ENCODE measurements around the gene FAM200A.
"Not testable (repeated sequence)": the region's sequence is repeated elsewhere in the genome, so short reads cannot be mapped to it uniquely, and the experiment has no call there.

The FAM200A gene

GRCh38 chr7:99596408-99596955, 44.6 kb upstream of the FAM200A start:
- Histone ChIP-seq H3F3A (ENCODE audit: low read depth) (no peaks in the 10 kb centered on the region), H3K4me1 (ENCODE audit: insufficient read depth, low read length, poor library complexity, severe bottlenecking) (no peaks in the 10 kb centered on the region), H3K9ac (ENCODE audit: low read depth, low read length, poor library complexity, severe bottlenecking) (no peak overlapping the region), H3K36me3 (ENCODE audit: insufficient read depth, low read length) (no peaks in the 10 kb centered on the region), H3K27me3 (ENCODE audit: insufficient read depth, low read length, poor library complexity, severe bottlenecking) (no peaks in the 10 kb centered on the region), H3K4me2 (ENCODE audit: low read depth, low read length, poor library complexity, severe bottlenecking) (no peak overlapping the region), H3K9me2 (replicated peaks; ENCODE audit: low read depth, low read length) (no peaks in the 10 kb centered on the region), H2AFZ (ENCODE audit: low read length) (no peak overlapping the region), H3K4me3 (ENCODE audit: low read length, poor library complexity, severe bottlenecking) (no peak overlapping the region), H4K20me1 (ENCODE audit: insufficient read depth, low read length, poor library complexity, severe bottlenecking) (no peaks in the 10 kb centered on the region), H3K9me3 (ENCODE audit: insufficient read depth, low read depth, low read length) (no peaks in the 10 kb centered on the region), H3K79me2 (ENCODE audit: insufficient read depth, low read length) (no peaks in the 10 kb centered on the region)
- TF ChIP-seq CTCF (conservative IDR thresholded peaks at IDR 0.05; ENCODE audit: low read length) (no peak), EZH2phosphoT487 (IDR thresholded peaks at IDR 0.05; ENCODE audit: borderline replicate concordance) (no peak)

GRCh38 chr7:99594948-99595745, 43.2 kb upstream of the FAM200A start:
- TF ChIP-seq CTCF (conservative IDR thresholded peaks at IDR 0.05; ENCODE audit: low read length) = no peak
- no peak for TF ChIP-seq EZH2phosphoT487 (IDR thresholded peaks at IDR 0.05; ENCODE audit: borderline replicate concordance)
- H3F3A ChIP-seq (ENCODE audit: low read depth) = no peaks in the 10 kb centered on the region
- H3K79me2 ChIP-seq (ENCODE audit: insufficient read depth, low read length) = no peaks in the 10 kb centered on the region
- no peaks in the 10 kb centered on the region for H3K9me3 ChIP-seq (ENCODE audit: insufficient read depth, low read depth, low read length)
- H4K20me1 ChIP-seq (ENCODE audit: insufficient read depth, low read length, poor library complexity, severe bottlenecking) = no peaks in the 10 kb centered on the region
- no peak overlapping the region for H3K4me3 ChIP-seq (ENCODE audit: low read length, poor library complexity, severe bottlenecking)
- no peaks in the 10 kb centered on the region for H3K9me2 ChIP-seq (replicated peaks; ENCODE audit: low read depth, low read length)
- no peak overlapping the region for H3K4me2 ChIP-seq (ENCODE audit: low read depth, low read length, poor library complexity, severe bottlenecking)
- H3K4me1 ChIP-seq (ENCODE audit: insufficient read depth, low read length, poor library complexity, severe bottlenecking) = no peaks in the 10 kb centered on the region
- H3K27me3 ChIP-seq (ENCODE audit: insufficient read depth, low read length, poor library complexity, severe bottlenecking) = no peaks in the 10 kb centered on the region
- H2AFZ ChIP-seq (ENCODE audit: low read length) = no peak overlapping the region
- H3K9ac ChIP-seq (ENCODE audit: low read depth, low read length, poor library complexity, severe bottlenecking) = no peak overlapping the region
- H3K36me3 ChIP-seq (ENCODE audit: insufficient read depth, low read length) = no peaks in the 10 kb centered on the region

- no peaks in the 10 kb centered on the region for H3K9me2 ChIP-seq (replicated peaks; ENCODE audit: low read depth, low read length)
- no peaks in the 10 kb centered on the region for H3K79me2 ChIP-seq (ENCODE audit: insufficient read depth, low read length)
- H4K20me1 ChIP-seq (ENCODE audit: insufficient read depth, low read length, poor library complexity, severe bottlenecking) = no peaks in the 10 kb centered on the region
- no peaks in the 10 kb centered on the region for H3K4me1 ChIP-seq (ENCODE audit: insufficient read depth, low read length, poor library complexity, severe bottlenecking)
- H3K36me3 ChIP-seq (ENCODE audit: insufficient read depth, low read length) = no peaks in the 10 kb centered on the region
- H2AFZ ChIP-seq (ENCODE audit: low read length) = no peak overlapping the region
- H3K4me2 ChIP-seq (ENCODE audit: low read depth, low read length, poor library complexity, severe bottlenecking) = no peak overlapping the region
- H3K9me3 ChIP-seq (ENCODE audit: insufficient read depth, low read depth, low read length) = no peaks in the 10 kb centered on the region
- H3K27me3 ChIP-seq (ENCODE audit: insufficient read depth, low read length, poor library complexity, severe bottlenecking) = no peaks in the 10 kb centered on the region
- H3K9ac ChIP-seq (ENCODE audit: low read depth, low read length, poor library complexity, severe bottlenecking) = no peak overlapping the region
- TF ChIP-seq CTCF (conservative IDR thresholded peaks at IDR 0.05; ENCODE audit: low read length) (no peak), EZH2phosphoT487 (IDR thresholded peaks at IDR 0.05; ENCODE audit: borderline replicate concordance) (no peak)
- no peak overlapping the region for H3K4me3 ChIP-seq (ENCODE audit: low read length, poor library complexity, severe bottlenecking)
- no peaks in the 10 kb centered on the region for H3F3A ChIP-seq (ENCODE audit: low read depth)
Observed at GRCh38 chr7:99588868-99589267, 37.0 kb upstream of the FAM200A start.

GRCh38 chr7:99580778-99581332, 28.9 kb upstream of the FAM200A start:
- not testable (repeated sequence) for H3F3A ChIP-seq (ENCODE audit: low read depth); H4K20me1 ChIP-seq (ENCODE audit: insufficient read depth, low read length, poor library complexity, severe bottlenecking); H2AFZ ChIP-seq (ENCODE audit: low read length); H3K27me3 ChIP-seq (ENCODE audit: insufficient read depth, low read length, poor library complexity, severe bottlenecking); H3K36me3 ChIP-seq (ENCODE audit: insufficient read depth, low read length); H3K79me2 ChIP-seq (ENCODE audit: insufficient read depth, low read length); H3K9me2 ChIP-seq (replicated peaks; ENCODE audit: low read depth, low read length); H3K4me1 ChIP-seq (ENCODE audit: insufficient read depth, low read length, poor library complexity, severe bottlenecking); H3K9me3 ChIP-seq (ENCODE audit: insufficient read depth, low read depth, low read length)
- peak overlapping the region; percentile 32 for H3K4me2 ChIP-seq (ENCODE audit: low read depth, low read length, poor library complexity, severe bottlenecking)
- H3K4me3 ChIP-seq (ENCODE audit: low read length, poor library complexity, severe bottlenecking) = peak overlapping the region; percentile 62
- peak overlapping the region; percentile 18 for H3K9ac ChIP-seq (ENCODE audit: low read depth, low read length, poor library complexity, severe bottlenecking)
